Ovary (tissue), 9 donors: ENCODE data around the gene LSM14A. TPM values are rescaled to one million over a fixed set of nuclear protein-coding genes. Genes with fewer than 3 reads are reported as not detected.

Source experiments
- DNase-seq, 5 donors: peaks; one replicate each; pipeline ENCODE4 v3.0.0-alpha.2; 2019 to 2020
- H3K27ac ChIP-seq, 2 donors: fragments of 200-600 bp; one replicate each; pipeline versions ENCODE4 v1.5.1 to v1.8.0; 2019 to 2022
- H3K27me3 ChIP-seq: fragments of 200-600 bp; one replicate; pipeline ENCODE4 v1.8.0; 2022
- H3K36me3 ChIP-seq: fragments of 200-600 bp; sonication (generic); one replicate; pipeline ENCODE4 v1.5.1; 2019
- H3K4me1 ChIP-seq: one replicate; pipeline ENCODE4 v1.8.1; 2013; ENCODE audit warnings: mild to moderate bottlenecking, moderate library complexity; ENCODE audit not compliant: insufficient read depth
- H3K4me3 ChIP-seq: fragments of 200-600 bp; sonication (generic); one replicate; pipeline ENCODE4 v1.5.1; 2017
- H3K9me3 ChIP-seq, 2 donors: fragments of 200-600 bp in 1 of 2; sonication (generic) in 1 of 2; one replicate each; pipeline versions ENCODE4 v1.5.1 to v1.8.1; 2013 to 2019; ENCODE audit warnings: mild to moderate bottlenecking in 1 of 2, moderate library complexity in 1 of 2
- CTCF ChIP-seq, 3 donors: fragments of 450-650 bp in 2 of 3; fragments of 200-600 bp in 1 of 3; IDR thresholded peaks; one replicate each; pipeline versions ENCODE4 v1.5.1 to v1.8.0; 2016 to 2022; ENCODE audit warnings: antibody characterized with exemption in 3 of 3, mild to moderate bottlenecking in 1 of 3
- EP300 ChIP-seq: sonication (generic); formaldehyde crosslinking; IDR thresholded peaks from one replicate; pipeline ENCODE4 v1.6.1; 2017; ENCODE audit warnings: antibody characterized with exemption
- POLR2A ChIP-seq: fragments of 450-650 bp; IDR thresholded peaks from one replicate; pipeline ENCODE4 v1.6.1; 2017; ENCODE audit warnings: antibody characterized with exemption, mild to moderate bottlenecking, moderate library complexity
- WGBS, 3 donors: extraction: QIAGEN DNeasy Blood & Tissue Kit in 1 of 3; methylation state at CpG; one replicate each; pipeline versions ENCODE4 v1.1.5 to v1.1.7; 2013 to 2017; 5-methylcytosine and 5-hydroxymethylcytosine counted together
- intact Hi-C, 4 donors: fragments of 100-400 bp; cut with DNase I; formaldehyde crosslinking; loops; one replicate each; pipeline versions ENCODE4 v1.11.0 to v1.15.1; 2022 to 2023
- polyA plus RNA-seq, 2 donors: library from polyadenylated mRNA; stranded (reverse); fragments of 200-250 nt in 1 of 2; fragments of 350-450 nt in 1 of 2; fragmentation: Illumina TruSeq in 1 of 2; extraction: RNeasy Lipid Tissue Mini Kit (QIAGEN cat#74804) in 1 of 2; gene quantifications; one replicate each; pipeline ENCODE4 v1.2.3, GENCODE V29; 2013 to 2014
- total RNA-seq, 7 donors: library from RNA; depleted of rRNA in 2 of 7; stranded (reverse); fragments of >200 nt in 2 of 7; fragmentation: NEBNext Ultra II Directional in 3 of 7; extraction: Animal tissue kit (Norgen Biotek cat#: 25700) in 3 of 7; gene quantifications; one replicate each; pipeline versions ENCODE4 v1.1.0 to v1.2.4, GENCODE V29; 2016 to 2023
- donor health status: DM: no; HTN: no; CAD: no; lungs with moderate emphysema.
- donor health status: DM: no; HTN: no; CAD: no.
- donor health status: Bipolar disorder and iron deficiency.
- donor health status: DM: yes; HTN: yes; CAD: no.
- donor health status: DM: no; HTN: no; CAD: no.
- donor health status: DM: yes; HTN: yes; CAD: no.

The LSM14A gene
- total and polyA plus RNA-seq, 9 donors = 85.8 to 130 (median 114) TPM

GRCh38 chr19:34176581-34176980 lies 4.3 kb downstream of the LSM14A start:
- no peak overlapping the region for H3K27ac ChIP-seq
- intact Hi-C loops = no loop called here
- 19 to 29% (median 23%) methylated on average over 3 of the region's 3 CpGs for WGBS, 3 donors

DNA sequence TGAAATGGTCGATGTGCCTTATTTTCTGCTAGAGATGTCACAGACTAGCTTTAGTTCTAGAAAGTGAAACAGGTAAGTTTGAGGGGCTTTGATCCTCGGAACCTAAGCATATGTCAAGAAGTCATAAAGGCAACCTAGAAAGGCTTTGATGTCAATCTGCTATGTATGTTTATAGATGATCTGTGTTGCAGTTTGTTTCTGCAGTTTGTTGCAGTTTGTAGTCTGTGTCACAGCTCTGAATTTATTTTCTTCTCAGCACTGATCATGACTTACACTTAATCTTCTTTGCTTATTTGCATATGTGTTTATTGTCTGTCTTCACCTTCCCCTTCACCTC lies 5.9 kb downstream of the LSM14A start:
- no peak for DNase-seq
- intact Hi-C loops = no loop called here
- Histone ChIP-seq H3K27ac (no peak overlapping the region), H3K4me3 (no peak overlapping the region), H3K4me1 (peaks cover 23% of the 10 kb centered on the region), H3K27me3 (no peaks in the 10 kb centered on the region), H3K9me3 (no peaks in the 10 kb centered on the region), H3K36me3 (no peaks in the 10 kb centered on the region)
- no peak for TF ChIP-seq EP300
- TF ChIP-seq CTCF (IDR thresholded peaks at IDR 0.05) = no peak
- no peak for TF ChIP-seq POLR2A
- 55 to 74% (median 59%) methylated on average over 2 of the region's 2 CpGs for WGBS, 3 donors

More at GRCh38 chr19:34176581-34176980, 4.3 kb downstream of the LSM14A start:
- TF ChIP-seq CTCF (IDR thresholded peaks at IDR 0.05) (no peak), POLR2A (no peak), EP300 (no peak)
- Histone ChIP-seq H3K9me3 (no peaks in the 10 kb centered on the region), H3K4me3 (no peak overlapping the region), H3K27me3 (no peaks in the 10 kb centered on the region), H3K36me3 (no peaks in the 10 kb centered on the region), H3K4me1 (peaks cover 18% of the 10 kb centered on the region)
- DNase-seq = no peak

GRCh38 chr19:34179066-34179465 lies 6.8 kb downstream of the LSM14A start:
- no peaks in the 10 kb centered on the region for H3K36me3 ChIP-seq
- intact Hi-C loops = no loop called here
- H3K9me3 ChIP-seq = no peaks in the 10 kb centered on the region
- no peaks in the 10 kb centered on the region for H3K27me3 ChIP-seq
- H3K4me1 ChIP-seq = peaks cover 23% of the 10 kb centered on the region
- TF ChIP-seq CTCF (IDR thresholded peaks at IDR 0.05) (no peak), EP300 (no peak), POLR2A (no peak)
- H3K27ac ChIP-seq = no peak overlapping the region
- no peak for DNase-seq
- 24 to 69% (median 40%) methylated on average over 2 of the region's 2 CpGs for WGBS, 3 donors
- H3K4me3 ChIP-seq = no peak overlapping the region

- Histone ChIP-seq H3K9me3 (no peaks in the 10 kb centered on the region), H3K4me1 (peaks cover 25% of the 10 kb centered on the region), H3K36me3 (no peaks in the 10 kb centered on the region), H3K4me3 (no peak overlapping the region), H3K27me3 (no peaks in the 10 kb centered on the region), H3K27ac (no peak overlapping the region)
- WGBS, 3 donors = 86 to 93% (median 93%) methylated on average over 2 of the region's 2 CpGs
- intact Hi-C loops = no loop called here
- TF ChIP-seq POLR2A = no peak
- TF ChIP-seq EP300 = no peak
- TF ChIP-seq CTCF (IDR thresholded peaks at IDR 0.05) = no peak
- no peak for DNase-seq
Measured at GRCh38 chr19:34180273-34180672, 8.0 kb downstream of the LSM14A start.

- no peak for DNase-seq
- 85 to 92% (median 90%) methylated on average over 5 of the region's 5 CpGs for WGBS, 3 donors
- no peak for TF ChIP-seq EP300
- no peak for TF ChIP-seq CTCF (IDR thresholded peaks at IDR 0.05)
- no peak for TF ChIP-seq POLR2A
- intact Hi-C loops = no loop called here
- Histone ChIP-seq H3K4me3 (no peak overlapping the region), H3K27me3 (no peaks in the 10 kb centered on the region), H3K4me1 (peaks cover 26% of the 10 kb centered on the region), H3K9me3 (no peaks in the 10 kb centered on the region), H3K27ac (no peak overlapping the region), H3K36me3 (no peaks in the 10 kb centered on the region)
Measured at GRCh38 chr19:34180709-34181108, 8.4 kb downstream of the LSM14A start.
